GM13977 (cell line): ENCODE results near the gene ZNF536.

Experiments used
- DNase-seq: peaks from one replicate; pipeline ENCODE4 v3.0.0; 2012; ENCODE audit warnings: low spot score
- CTCF ChIP-seq: IDR thresholded peaks from 2 replicates; pipeline ENCODE4 v1.5.1; 2012; ENCODE audit warnings: mild to moderate bottlenecking, control low read depth; ENCODE audit not compliant: insufficient read depth; ENCODE audit errors: extremely low read depth, missing control alignments
- in situ Hi-C: fragments of 300-500 bp; cut with MboI; formaldehyde crosslinking; loops from one replicate; pipeline ENCODE4 v1.12.0; 2022; ENCODE audit warnings: low sequenced_read_pairs, low pct_unique_long_range_greater_than_20kb, mixed read lengths, inconsistent platforms; ENCODE audit not compliant: unreplicated experiment

The ZNF536 gene

GRCh38 chr19:30376272-30376671, 4.1 kb downstream of the ZNF536 start:
- no peak for DNase-seq
- TF ChIP-seq CTCF: no peak
- in situ Hi-C loops: no loop called here

GRCh38 chr19:30376826-30377425, 4.7 kb downstream of the ZNF536 start:
- in situ Hi-C loops: no loop called here
- no peak for TF ChIP-seq CTCF
- DNase-seq: no peak

GRCh38 chr19:30378701-30379100, 6.5 kb downstream of the ZNF536 start:
- no peak for TF ChIP-seq CTCF
- in situ Hi-C loops: no loop called here
- DNase-seq: no peak

- in situ Hi-C loops: no loop called here
- DNase-seq: no peak
- no peak for TF ChIP-seq CTCF
These were observed 7.8 kb downstream of the ZNF536 start for GRCh38 chr19:30379841-30380610.

GRCh38 chr19:30381366-30381765, 9.2 kb downstream of the ZNF536 start:
- in situ Hi-C loops: no loop called here
- no peak for DNase-seq
- no peak for TF ChIP-seq CTCF

- DNase-seq: no peak
- in situ Hi-C loops: no loop called here
- TF ChIP-seq CTCF: no peak
These were observed 13.0 kb downstream of the ZNF536 start for GRCh38 chr19:30385174-30385573.

GRCh38 chr19:30385666-30386065, 13.5 kb downstream of the ZNF536 start:
- DNase-seq: no peak
- in situ Hi-C loops: no loop called here
- no peak for TF ChIP-seq CTCF
